ENCODE measurements around the gene FAM229A. TPM values are rescaled to one million over a fixed set of nuclear protein-coding genes. Genes with fewer than 3 reads are reported as not detected.

The FAM229A gene
- total RNA-seq, 1 donor from 2014 or later, result 8.5 TPM

- Mint-ChIP-seq H3K36me3 (ENCODE audit: low read depth, unreplicated experiment) (peaks cover 58% of the 10 kb centered on the region), H3K27me3 (ENCODE audit: unreplicated experiment) (peaks cover 14% of the 10 kb centered on the region), H3K9me3 (ENCODE audit: unreplicated experiment) (no peaks in the 10 kb centered on the region), H3K4me3 (ENCODE audit: unreplicated experiment) (no peak overlapping the region), H3K4me1 (ENCODE audit: unreplicated experiment) (peaks cover 19% of the 10 kb centered on the region), H3K27ac (ENCODE audit: unreplicated experiment) (no peak overlapping the region)
- no peak for DNase-seq (ENCODE audit: low spot score)
- TF ChIP-seq CTCF (IDR thresholded peaks at IDR 0.05; ENCODE audit: unreplicated experiment), result no peak
Measured at GRCh38 chr1:32329931-32330466, 32.3 kb downstream of the FAM229A start.

GRCh38 chr1:32327204-32327603 is 35.1 kb downstream of the FAM229A start:
- no peak for DNase-seq (ENCODE audit: low spot score)
- H3K9me3 Mint-ChIP-seq (ENCODE audit: unreplicated experiment), result no peaks in the 10 kb centered on the region
- peaks cover 2% of the 10 kb centered on the region for H3K27me3 Mint-ChIP-seq (ENCODE audit: unreplicated experiment)
- H3K27ac Mint-ChIP-seq (ENCODE audit: unreplicated experiment), result no peak overlapping the region
- no peak for TF ChIP-seq CTCF (IDR thresholded peaks at IDR 0.05; ENCODE audit: unreplicated experiment)
- peaks cover 48% of the 10 kb centered on the region for H3K36me3 Mint-ChIP-seq (ENCODE audit: low read depth, unreplicated experiment)
- H3K4me1 Mint-ChIP-seq (ENCODE audit: unreplicated experiment), result peaks cover 11% of the 10 kb centered on the region
- H3K4me3 Mint-ChIP-seq (ENCODE audit: unreplicated experiment), result no peak overlapping the region

GRCh38 chr1:32321712-32322291 is 40.5 kb downstream of the FAM229A start:
- TF ChIP-seq CTCF (IDR thresholded peaks at IDR 0.05; ENCODE audit: unreplicated experiment), result no peak
- peaks cover 11% of the 10 kb centered on the region for H3K36me3 Mint-ChIP-seq (ENCODE audit: low read depth, unreplicated experiment)
- no peaks in the 10 kb centered on the region for H3K27me3 Mint-ChIP-seq (ENCODE audit: unreplicated experiment)
- H3K4me3 Mint-ChIP-seq (ENCODE audit: unreplicated experiment), result peak overlapping the region; percentile 15
- H3K4me1 Mint-ChIP-seq (ENCODE audit: unreplicated experiment), result peaks cover 18% of the 10 kb centered on the region
- H3K9me3 Mint-ChIP-seq (ENCODE audit: unreplicated experiment), result no peaks in the 10 kb centered on the region
- H3K27ac Mint-ChIP-seq (ENCODE audit: unreplicated experiment), result peak overlapping the region; percentile 52
- DNase-seq (ENCODE audit: low spot score), result no peak

GRCh38 chr1:32318127-32318869 is 44.0 kb downstream of the FAM229A start:
- H3K27ac Mint-ChIP-seq (ENCODE audit: unreplicated experiment), result no peak overlapping the region
- no peaks in the 10 kb centered on the region for H3K9me3 Mint-ChIP-seq (ENCODE audit: unreplicated experiment)
- peaks cover 28% of the 10 kb centered on the region for H3K4me1 Mint-ChIP-seq (ENCODE audit: unreplicated experiment)
- H3K4me3 Mint-ChIP-seq (ENCODE audit: unreplicated experiment), result no peak overlapping the region
- H3K36me3 Mint-ChIP-seq (ENCODE audit: low read depth, unreplicated experiment), result peaks cover 3% of the 10 kb centered on the region
- no peak for TF ChIP-seq CTCF (IDR thresholded peaks at IDR 0.05; ENCODE audit: unreplicated experiment)
- no peaks in the 10 kb centered on the region for H3K27me3 Mint-ChIP-seq (ENCODE audit: unreplicated experiment)
- no peak for DNase-seq (ENCODE audit: low spot score)

- no peak for TF ChIP-seq CTCF (IDR thresholded peaks at IDR 0.05; ENCODE audit: unreplicated experiment)
- Mint-ChIP-seq H3K27ac (ENCODE audit: unreplicated experiment) (no peak overlapping the region), H3K27me3 (ENCODE audit: unreplicated experiment) (no peaks in the 10 kb centered on the region), H3K4me3 (ENCODE audit: unreplicated experiment) (no peak overlapping the region), H3K4me1 (ENCODE audit: unreplicated experiment) (peaks cover 19% of the 10 kb centered on the region), H3K36me3 (ENCODE audit: low read depth, unreplicated experiment) (peaks cover 3% of the 10 kb centered on the region), H3K9me3 (ENCODE audit: unreplicated experiment) (no peaks in the 10 kb centered on the region)
- no peak for DNase-seq (ENCODE audit: low spot score)
Measured at GRCh38 chr1:32316903-32317277, 45.4 kb downstream of the FAM229A start.

Measured in endothelial cell (in vitro differentiated cells).